ENCODE results near the gene GTSF1L. TPM values are rescaled to one million over a fixed set of nuclear protein-coding genes. Genes with fewer than 3 reads are reported as not detected.

The GTSF1L gene
- total and polyA plus RNA-seq, 4 donors: not detected

- no peak for ATAC-seq (ENCODE audit: insufficient read depth, low FRiP score)
- TF ChIP-seq CTCF (IDR thresholded peaks at IDR 0.05; ENCODE audit: control extremely low read depth, extremely low read depth): no peak
Measured at GRCh38 chr20:43710370-43711044, 16.3 kb downstream of the GTSF1L start.

GRCh38 chr20:43702502-43702901, 24.3 kb downstream of the GTSF1L start:
- H3K4me1 ChIP-seq (ENCODE audit: control insufficient read depth in 5 of 5, insufficient read depth in 5 of 5, low read length in 5 of 5): no peaks in the 10 kb centered on the region
- ATAC-seq (ENCODE audit: insufficient read depth, low FRiP score): no peak
- 97% methylated on average over 14 of the region's 14 CpGs for WGBS, 2 donors
- H3K36me3 ChIP-seq (ENCODE audit: control insufficient read depth in 4 of 4, insufficient read depth in 4 of 4, low read length in 4 of 4): peaks cover 0 to 17% (median 0%) of the 10 kb centered on the region in 4 donors
- H3K4me3 ChIP-seq: no peak overlapping the region
- H3K27me3 ChIP-seq (ENCODE audit: control insufficient read depth in 3 of 3, insufficient read depth in 3 of 3, low read length in 2 of 3): no peaks in the 10 kb centered on the region
- TF ChIP-seq CTCF (IDR thresholded peaks at IDR 0.05; ENCODE audit: control extremely low read depth, extremely low read depth): no peak
- no peak overlapping the region for H3K27ac ChIP-seq (ENCODE audit: low read depth in 1 of 2, low read length in 1 of 2)
- no peak for DNase-seq
- no peak overlapping the region for H3K9ac ChIP-seq (ENCODE audit: insufficient read depth in 1 of 2, low read length in 2 of 2)
- no peaks in the 10 kb centered on the region for H3K9me3 ChIP-seq (ENCODE audit: control insufficient read depth in 4 of 4, insufficient read depth in 3 of 4, low read length in 3 of 4)

More at GRCh38 chr20:43710370-43711044, 16.3 kb downstream of the GTSF1L start:
- Histone ChIP-seq H3K27ac (ENCODE audit: low read depth in 1 of 2, low read length in 1 of 2) (no peak overlapping the region), H3K36me3 (ENCODE audit: control insufficient read depth in 4 of 4, insufficient read depth in 4 of 4, low read length in 4 of 4) (peaks cover 0 to 4% (median 0%) of the 10 kb centered on the region in 4 donors), H3K9ac (ENCODE audit: insufficient read depth in 1 of 2, low read length in 2 of 2) (no peak overlapping the region), H3K4me3 (no peak overlapping the region), H3K27me3 (ENCODE audit: control insufficient read depth in 3 of 3, insufficient read depth in 3 of 3, low read length in 2 of 3) (no peaks in the 10 kb centered on the region), H3K9me3 (ENCODE audit: control insufficient read depth in 4 of 4, insufficient read depth in 3 of 4, low read length in 3 of 4) (no peaks in the 10 kb centered on the region), H3K4me1 (ENCODE audit: control insufficient read depth in 5 of 5, insufficient read depth in 5 of 5, low read length in 5 of 5) (no peaks in the 10 kb centered on the region)
- WGBS, 2 donors: 94 to 95% methylated on average over 9 of the region's 9 CpGs
- DNase-seq: no peak

GRCh38 chr20:43700627-43701026, 26.2 kb downstream of the GTSF1L start:
- Histone ChIP-seq H3K4me1 (ENCODE audit: control insufficient read depth in 5 of 5, insufficient read depth in 5 of 5, low read length in 5 of 5) (no peaks in the 10 kb centered on the region), H3K36me3 (ENCODE audit: control insufficient read depth in 4 of 4, insufficient read depth in 4 of 4, low read length in 4 of 4) (peaks cover 0 to 13% (median 0%) of the 10 kb centered on the region in 4 donors), H3K27ac (ENCODE audit: low read depth in 1 of 2, low read length in 1 of 2) (no peak overlapping the region), H3K9me3 (ENCODE audit: control insufficient read depth in 4 of 4, insufficient read depth in 3 of 4, low read length in 3 of 4) (no peaks in the 10 kb centered on the region), H3K27me3 (ENCODE audit: control insufficient read depth in 3 of 3, insufficient read depth in 3 of 3, low read length in 2 of 3) (no peaks in the 10 kb centered on the region), H3K4me3 (no peak overlapping the region), H3K9ac (ENCODE audit: insufficient read depth in 1 of 2, low read length in 2 of 2) (no peak overlapping the region)
- ATAC-seq (ENCODE audit: insufficient read depth, low FRiP score) (no peak), DNase-seq (no peak)
- WGBS, 2 donors: 98% methylated on average over 8 of the region's 8 CpGs
- no peak for TF ChIP-seq CTCF (IDR thresholded peaks at IDR 0.05; ENCODE audit: control extremely low read depth, extremely low read depth)

Data from lung (tissue), 12 donors.